Adipose tissue (tissue), 3 donors: ENCODE data around the gene EFCAB13. TPM values are rescaled to one million over a fixed set of nuclear protein-coding genes. Genes with fewer than 3 reads are reported as not detected.
"Not testable (repeated sequence)": the region's sequence is repeated elsewhere in the genome, so short reads cannot be mapped to it uniquely, and the experiment has no call there.

Experiments used
- H3K27ac ChIP-seq: one replicate; pipeline ENCODE4 v1.5.1; 2013; ENCODE audit warnings: low read depth, low read length
- WGBS, 3 donors: extraction: QIAGEN DNeasy Blood & Tissue Kit; methylation state at CpG; one replicate each; pipeline ENCODE4 v1.1.7; 2013; 5-methylcytosine and 5-hydroxymethylcytosine counted together
- polyA plus RNA-seq, 3 donors: library from polyadenylated mRNA; stranded (reverse); fragments of 200-250 nt; gene quantifications; one replicate each; pipeline ENCODE4 v1.2.3, GENCODE V29; 2013
- donor health status: healthy with polysubstance abuse.
- donor health status: Bipolar disorder and iron deficiency.
- donor health status: healthy.

Gene EFCAB13
- polyA plus RNA-seq, 3 donors, result 0.31 to 2.5 (median 1.5) TPM

- H3K27ac ChIP-seq, result not testable (repeated sequence)
- WGBS, 3 donors, result 93 to 98% (median 95%) methylated on average over 6 to 44 of the region's 49 CpGs
Observed at GRCh38 chr17:47397532-47398128, 73.9 kb downstream of the EFCAB13 start.

DNA sequence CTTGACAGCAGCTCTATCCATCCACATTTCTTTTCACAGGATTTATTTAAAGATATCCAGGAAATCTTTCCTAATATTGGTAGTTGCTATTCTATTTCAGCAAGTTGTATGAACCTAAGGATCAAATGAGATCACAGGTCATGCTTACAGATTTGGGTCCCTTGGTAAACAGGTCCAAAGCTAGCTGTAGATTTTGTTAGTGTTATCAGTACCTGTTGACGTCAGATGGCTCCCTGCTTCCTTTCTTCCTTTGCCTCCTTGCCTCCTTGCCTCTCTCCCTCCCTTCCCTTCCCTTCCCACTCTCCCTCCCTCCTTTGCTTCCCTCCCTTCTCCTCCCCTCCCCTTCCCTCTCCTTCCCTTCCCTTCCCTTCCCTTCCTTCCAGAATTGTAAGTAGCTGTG, 76.6 kb downstream of the EFCAB13 start:
- 38 to 75% (median 53%) methylated on average over 1 of the region's 1 CpG for WGBS, 3 donors
- H3K27ac ChIP-seq, result no peak overlapping the region

DNA sequence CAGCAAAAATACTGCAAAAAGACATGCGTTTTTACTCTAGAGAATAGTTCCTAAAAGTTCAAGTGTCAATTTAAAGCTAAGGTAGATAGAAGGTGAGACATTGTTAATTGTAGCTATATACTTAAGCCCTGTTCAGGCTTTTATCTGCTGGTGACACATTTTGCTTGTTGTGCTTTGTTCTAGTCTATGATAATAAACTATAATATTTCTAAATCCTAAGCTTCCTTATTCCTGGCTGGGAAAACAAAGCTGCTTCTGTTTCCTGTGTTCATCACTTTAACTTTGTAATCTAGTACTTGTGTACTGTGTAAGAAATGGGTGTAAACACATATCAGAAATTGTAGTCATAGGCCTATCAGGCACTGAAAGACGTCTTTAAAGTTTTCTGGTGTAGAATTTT, 77.3 kb downstream of the EFCAB13 start:
- WGBS, 3 donors, result 82 to 89% (median 86%) methylated on average over 2 of the region's 2 CpGs
- no peak overlapping the region for H3K27ac ChIP-seq

- WGBS, 3 donors, result 78 to 89% (median 88%) methylated on average over 3 of the region's 3 CpGs
- no peak overlapping the region for H3K27ac ChIP-seq
Observed at GRCh38 chr17:47404006-47404405, 80.3 kb downstream of the EFCAB13 start.

GRCh38 chr17:47404875-47405274, 81.1 kb downstream of the EFCAB13 start:
- H3K27ac ChIP-seq, result no peak overlapping the region

GRCh38 chr17:47413872-47414271, 90.1 kb downstream of the EFCAB13 start:
- WGBS, 3 donors, result 94 to 96% (median 95%) methylated on average over 3 of the region's 3 CpGs
- no peak overlapping the region for H3K27ac ChIP-seq

DNA sequence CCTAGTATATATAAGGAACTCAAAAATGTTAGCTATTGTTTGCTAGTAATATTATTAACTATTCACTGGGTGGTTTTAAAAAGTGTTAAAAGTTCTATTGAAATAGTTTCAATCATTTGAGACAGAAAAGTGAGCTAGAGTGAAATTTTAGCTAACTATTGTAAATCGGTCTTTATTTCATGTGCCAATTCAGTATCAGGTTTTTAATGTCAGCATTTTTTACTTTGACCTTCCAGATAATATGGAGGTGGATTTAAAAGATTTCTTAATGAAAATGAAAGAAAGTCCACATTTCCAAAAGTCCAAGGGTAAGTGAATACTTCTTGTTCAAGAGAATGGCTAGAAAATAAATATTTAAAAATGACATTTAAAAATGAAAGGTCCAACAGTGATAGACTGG, 90.9 kb downstream of the EFCAB13 start:
- WGBS, 3 donors, result 81 to 98% (median 92%) methylated on average over 1 of the region's 1 CpG

DNA sequence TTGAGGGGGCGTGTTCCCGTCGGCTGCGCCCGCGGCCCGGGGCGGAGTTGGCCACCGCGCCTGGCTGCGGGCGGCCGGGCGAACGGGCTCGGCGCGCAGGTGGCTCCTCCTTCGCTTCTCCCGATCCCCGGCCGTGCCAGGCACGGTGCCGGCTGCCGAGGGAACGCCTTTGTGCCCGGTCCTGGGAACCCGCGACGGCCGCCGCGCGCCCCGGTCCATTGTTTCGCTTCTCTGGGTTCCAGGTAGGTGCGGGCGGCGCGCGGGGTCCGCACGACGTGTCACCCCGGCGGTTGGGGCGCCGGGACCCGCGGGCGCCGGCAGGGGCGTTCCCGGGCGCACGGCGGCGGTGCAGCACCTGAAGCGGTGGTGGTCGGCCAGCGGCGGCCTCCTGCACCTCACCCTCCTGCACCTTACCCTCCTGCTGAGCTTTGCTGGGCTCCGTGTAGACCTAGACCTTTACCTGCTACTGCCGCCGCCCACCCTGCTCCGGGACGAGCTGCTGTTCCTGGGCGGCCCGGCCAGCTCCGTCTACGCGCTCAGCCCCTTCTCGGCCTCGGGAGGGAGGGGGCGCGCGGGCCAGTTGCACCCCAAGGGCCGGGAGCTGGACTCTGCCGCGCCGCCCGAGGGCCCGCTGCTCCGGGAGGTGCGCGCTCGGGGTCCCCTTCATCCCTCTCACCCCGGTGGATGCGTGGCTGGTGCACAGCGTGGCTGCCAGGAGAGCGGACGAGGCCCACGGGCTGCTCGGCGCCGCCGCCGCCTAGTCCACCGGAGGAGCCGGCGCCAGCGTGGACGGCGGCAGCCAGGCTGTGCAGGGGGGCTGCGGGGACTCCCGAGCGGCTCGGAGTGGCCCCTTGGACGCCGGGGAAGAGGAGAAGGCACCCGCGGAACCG, 99.9 kb downstream of the EFCAB13 start:
- 5 to 7% (median 5%) methylated on average over 92 to 113 of the region's 113 CpGs for WGBS, 3 donors
- no peak overlapping the region for H3K27ac ChIP-seq

More for the DNA sequence above, 90.9 kb downstream of the EFCAB13 start:
- H3K27ac ChIP-seq, result no peak overlapping the region

- 92 to 93% (median 92%) methylated on average over 3 of the region's 3 CpGs for WGBS, 3 donors
- not testable (repeated sequence) for H3K27ac ChIP-seq
Observed at GRCh38 chr17:47425233-47425632, 101.5 kb downstream of the EFCAB13 start.

- H3K27ac ChIP-seq, result not testable (repeated sequence)
- WGBS, 3 donors, result 95 to 97% (median 96%) methylated on average over 3 of the region's 3 CpGs
Observed at GRCh38 chr17:47425887-47426635, 102.3 kb downstream of the EFCAB13 start.

DNA sequence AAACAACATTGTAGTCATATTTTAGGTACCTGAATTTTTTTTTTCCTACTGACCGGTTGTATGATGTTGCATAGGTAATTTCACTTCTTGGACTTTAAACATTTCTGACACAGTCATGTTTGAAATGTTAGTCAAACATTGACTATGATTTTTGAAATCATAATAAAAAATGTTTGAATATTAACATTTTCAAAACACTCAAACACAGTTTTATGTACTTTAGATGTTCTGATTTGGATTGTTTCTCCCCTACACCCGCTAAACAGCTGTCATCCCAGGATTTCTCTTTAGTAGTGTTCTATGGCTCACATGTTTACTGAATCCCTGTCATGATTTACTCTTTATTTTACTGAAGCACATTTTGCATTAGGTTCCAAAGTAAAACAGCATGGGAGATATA, 104.2 kb downstream of the EFCAB13 start:
- 39 to 96% (median 88%) methylated on average over 2 of the region's 2 CpGs for WGBS, 3 donors
- no peak overlapping the region for H3K27ac ChIP-seq

DNA sequence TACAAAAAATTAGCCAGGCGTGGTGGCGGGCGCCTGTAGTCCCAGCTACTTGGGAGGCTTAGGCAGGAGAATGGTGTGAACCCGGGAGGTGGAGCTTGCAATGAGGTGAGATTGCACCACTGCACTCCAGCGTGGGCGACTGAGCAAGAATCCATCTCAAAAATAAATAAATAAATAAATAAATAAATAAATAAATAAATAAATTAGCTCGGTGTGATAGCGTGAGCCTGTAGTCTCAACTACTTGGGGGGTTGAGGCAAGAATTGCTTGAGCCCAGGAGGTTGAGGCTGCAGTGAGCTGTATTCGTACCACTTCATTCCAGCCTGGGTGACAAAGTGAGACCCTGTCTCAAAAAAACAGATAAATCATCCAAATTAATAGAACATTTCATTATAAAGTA, 108.5 kb downstream of the EFCAB13 start:
- not testable (repeated sequence) for H3K27ac ChIP-seq
- 96 to 98% (median 98%) methylated on average over 9 of the region's 9 CpGs for WGBS, 3 donors

- 88 to 95% (median 94%) methylated on average over 3 of the region's 3 CpGs for WGBS, 3 donors
- H3K27ac ChIP-seq, result no peak overlapping the region
Observed at GRCh38 chr17:47465165-47465564, 141.4 kb downstream of the EFCAB13 start.

- WGBS, 3 donors, result 86 to 94% (median 92%) methylated on average over 4 of the region's 4 CpGs
- H3K27ac ChIP-seq, result not testable (repeated sequence)
Observed at GRCh38 chr17:47466976-47467375, 143.2 kb downstream of the EFCAB13 start.

DNA sequence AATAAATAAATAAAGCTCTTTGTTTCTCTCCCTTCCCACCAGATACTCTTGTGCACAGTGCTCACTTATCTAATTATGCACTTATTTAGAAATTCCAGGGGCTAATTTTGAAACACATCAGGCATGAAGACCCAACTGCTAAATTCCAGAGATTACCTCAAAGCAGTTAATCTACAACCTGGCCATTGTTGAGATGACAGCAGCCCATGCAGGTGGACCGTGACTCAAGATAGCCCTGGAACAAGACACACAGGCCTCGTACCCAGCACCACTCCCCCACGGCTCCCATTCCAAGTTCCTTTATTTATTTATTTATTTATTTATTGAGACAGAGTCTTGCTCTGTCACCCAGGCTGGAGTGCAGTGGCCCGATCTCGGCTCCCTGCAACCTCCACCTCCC, 147.1 kb downstream of the EFCAB13 start:
- H3K27ac ChIP-seq, result no peak overlapping the region
- 93 to 96% (median 95%) methylated on average over 5 of the region's 5 CpGs for WGBS, 3 donors

GRCh38 chr17:47472073-47472472, 148.3 kb downstream of the EFCAB13 start:
- H3K27ac ChIP-seq, result not testable (repeated sequence)
- WGBS, 3 donors, result 95 to 98% (median 95%) methylated on average over 6 of the region's 6 CpGs
